H9 (cell line): ENCODE results near the gene COL23A1. TPM values are rescaled to one million over a fixed set of nuclear protein-coding genes. Genes with fewer than 3 reads are reported as not detected.

ENCODE experiments used
- DNase-seq: peaks from one replicate; pipeline ENCODE4 v3.0.0-alpha.2; 2017
- H2AFZ ChIP-seq: one replicate; pipeline ENCODE4 v1.6.1; 2013; ENCODE audit warnings: mild to moderate bottlenecking, low read length, control low read depth, moderate library complexity
- H2AK5ac ChIP-seq: 2 replicates; pipeline ENCODE4 v1.6.1; 2013; ENCODE audit warnings: low read length, control low read depth, mixed read lengths; ENCODE audit not compliant: insufficient read length
- H2BK120ac ChIP-seq: one replicate; pipeline ENCODE4 v1.6.1; 2013; ENCODE audit warnings: low read depth, mild to moderate bottlenecking, low read length, control low read depth, inconsistent platforms; ENCODE audit not compliant: poor library complexity, severe bottlenecking
- H2BK12ac ChIP-seq: 2 replicates; pipeline ENCODE4 v1.6.1; 2013; ENCODE audit warnings: low read length, control low read depth, mixed read lengths, low read depth; ENCODE audit not compliant: insufficient read length
- H2BK15ac ChIP-seq: 2 replicates; pipeline ENCODE4 v1.6.1; 2013; ENCODE audit warnings: low read depth, low read length, control low read depth
- H2BK20ac ChIP-seq: one replicate; pipeline ENCODE4 v1.6.1; 2013; ENCODE audit warnings: low read depth, mild to moderate bottlenecking, low read length, control low read depth, inconsistent platforms; ENCODE audit not compliant: poor library complexity, severe bottlenecking
- H2BK5ac ChIP-seq: 2 replicates; pipeline ENCODE4 v1.6.1; 2013; ENCODE audit warnings: low read length, control low read depth, mixed read lengths; ENCODE audit not compliant: insufficient read length
- H3K14ac ChIP-seq: 2 replicates; pipeline ENCODE4 v1.6.1; 2013; ENCODE audit warnings: low read length, control low read depth; ENCODE audit not compliant: insufficient read depth
- H3K18ac ChIP-seq: 2 replicates; pipeline ENCODE4 v1.6.1; 2013; ENCODE audit warnings: low read depth, mild to moderate bottlenecking, mixed read lengths, low read length, control low read depth; ENCODE audit not compliant: insufficient read length
- H3K23ac ChIP-seq: 2 replicates; pipeline ENCODE4 v1.6.1; 2013; ENCODE audit warnings: low read length, control low read depth, mixed read lengths, low read depth; ENCODE audit not compliant: insufficient read length
- H3K23me2 ChIP-seq: 2 replicates; pipeline ENCODE4 v1.6.1; 2013; ENCODE audit warnings: low read depth, mild to moderate bottlenecking, mixed read lengths, low read length, control low read depth; ENCODE audit not compliant: insufficient read length, poor library complexity, severe bottlenecking
- H3K27ac ChIP-seq: 2 replicates; pipeline ENCODE4 v1.5.1; 2013; ENCODE audit warnings: low read length, control low read depth, mixed read lengths, low read depth; ENCODE audit not compliant: insufficient read length
- H3K27me3 ChIP-seq: 2 replicates; pipeline ENCODE4 v1.6.1; 2013; ENCODE audit warnings: low read length, control low read depth, inconsistent platforms; ENCODE audit not compliant: insufficient read depth
- H3K4ac ChIP-seq: 2 replicates; pipeline ENCODE4 v1.6.1; 2013; ENCODE audit warnings: low read depth, mild to moderate bottlenecking, control low read depth, inconsistent platforms, low read length, moderate library complexity
- H3K4me1 ChIP-seq: 2 replicates; pipeline ENCODE4 v1.6.1; 2013; ENCODE audit warnings: low read length, control low read depth, inconsistent platforms; ENCODE audit not compliant: insufficient read depth
- H3K4me2 ChIP-seq: 2 replicates; pipeline ENCODE4 v1.6.1; 2013; ENCODE audit warnings: low read length, control low read depth, mixed read lengths; ENCODE audit not compliant: insufficient read length, insufficient read depth
- H3K56ac ChIP-seq: 2 replicates; pipeline ENCODE4 v1.6.1; 2013; ENCODE audit warnings: low read depth, mild to moderate bottlenecking, mixed read lengths, low read length, control low read depth; ENCODE audit not compliant: insufficient read length
- H3K79me1 ChIP-seq: 2 replicates; pipeline ENCODE4 v1.6.1; 2013; ENCODE audit warnings: low read depth, mild to moderate bottlenecking, moderate library complexity, low read length, control low read depth, inconsistent platforms; ENCODE audit not compliant: insufficient read depth, poor library complexity, severe bottlenecking
- H3K79me2 ChIP-seq: 2 replicates; pipeline ENCODE4 v1.6.1; 2013; ENCODE audit warnings: low read length, control low read depth, inconsistent platforms; ENCODE audit not compliant: insufficient read depth
- H3K9ac ChIP-seq: 2 replicates; pipeline ENCODE4 v1.6.1; 2013; ENCODE audit warnings: low read length, control low read depth, mixed read lengths; ENCODE audit not compliant: insufficient read length; ENCODE audit errors: extremely low read depth
- H3K9me3 ChIP-seq: one replicate; pipeline ENCODE4 v1.6.1; 2013; ENCODE audit warnings: low read depth, low read length, inconsistent platforms; ENCODE audit not compliant: control insufficient read depth
- H3T11ph ChIP-seq: one replicate; pipeline ENCODE4 v1.6.1; 2013; ENCODE audit warnings: mild to moderate bottlenecking, low read length, control low read depth, inconsistent platforms
- H4K20me1 ChIP-seq: one replicate; pipeline ENCODE4 v1.6.1; 2013; ENCODE audit not compliant: control insufficient read depth, insufficient read length, insufficient read depth
- H4K5ac ChIP-seq: 2 replicates; pipeline ENCODE4 v1.6.1; 2013; ENCODE audit warnings: low read depth, mild to moderate bottlenecking, mixed read lengths, low read length, control low read depth; ENCODE audit not compliant: insufficient read length
- H4K8ac ChIP-seq: replicated peaks from 2 replicates; pipeline ENCODE4 v1.6.1; 2013; ENCODE audit warnings: low read length, control low read depth, mixed read lengths, low read depth; ENCODE audit not compliant: insufficient read length
- H4K91ac ChIP-seq: 2 replicates; pipeline ENCODE4 v1.6.1; 2013; ENCODE audit warnings: low read depth, mild to moderate bottlenecking, moderate library complexity, mixed read lengths, low read length, control low read depth; ENCODE audit not compliant: insufficient read length
- H3K27ac Mint-ChIP-seq, 3 experiments: 2 replicates in 2 of 3; 3 replicates in 1 of 3; pipeline ENCODE4 v1.8.0; 2020 to 2021; ENCODE audit warnings: mixed read lengths in 3 of 3, mild to moderate bottlenecking in 1 of 3, moderate library complexity in 1 of 3
- H3K27me3 Mint-ChIP-seq: 2 replicates; pipeline ENCODE4 v1.8.0; 2021; ENCODE audit warnings: low read depth, mild to moderate bottlenecking, moderate library complexity, mixed read lengths
- H3K36me3 Mint-ChIP-seq, 3 experiments: 2 replicates in 2 of 3; 3 replicates in 1 of 3; pipeline ENCODE4 v1.8.0; 2020 to 2021; ENCODE audit warnings: low read depth in 3 of 3, mixed read lengths in 3 of 3; ENCODE audit not compliant: insufficient read depth in 1 of 3
- H3K4me1 Mint-ChIP-seq, 2 experiments: 2 replicates each; pipeline ENCODE4 v1.8.0; 2020; ENCODE audit warnings: mixed read lengths in 2 of 2
- H3K4me3 Mint-ChIP-seq, 2 experiments: 2 replicates in 1 of 2; 3 replicates in 1 of 2; pipeline ENCODE4 v1.8.0; 2020 to 2021; ENCODE audit warnings: mild to moderate bottlenecking in 2 of 2, mixed read lengths in 2 of 2, moderate library complexity in 1 of 2
- H3K9me3 Mint-ChIP-seq, 2 experiments: 2 replicates in 1 of 2; 3 replicates in 1 of 2; pipeline ENCODE4 v1.8.0; 2020; ENCODE audit warnings: mild to moderate bottlenecking in 2 of 2, mixed read lengths in 2 of 2, moderate library complexity in 1 of 2
- CTCF ChIP-seq: fragments of 200-600 bp; sonication (generic); conservative IDR thresholded peaks from 3 replicates; pipeline ENCODE4 v1.8.0; 2021; ENCODE audit warnings: antibody characterized with exemption, mild to moderate bottlenecking
- WGBS: extraction: QIAGEN DNeasy Blood & Tissue Kit; methylation state at CpG from one replicate; pipeline ENCODE4 v1.1.7; 2013; ENCODE audit warnings: missing lambda C conversion rate, low lambda C conversion rate, mixed read lengths; ENCODE audit not compliant: insufficient read length; ENCODE audit errors: extremely low coverage; 5-methylcytosine and 5-hydroxymethylcytosine counted together
- total RNA-seq: library from RNA; stranded (reverse); gene quantifications from 2 replicates; pipeline ENCODE4 v1.2.1, GENCODE V29; 2021

COL23A1 gene
- total RNA-seq, 1 experiment from 2014 or later: 2.6 TPM

DNA sequence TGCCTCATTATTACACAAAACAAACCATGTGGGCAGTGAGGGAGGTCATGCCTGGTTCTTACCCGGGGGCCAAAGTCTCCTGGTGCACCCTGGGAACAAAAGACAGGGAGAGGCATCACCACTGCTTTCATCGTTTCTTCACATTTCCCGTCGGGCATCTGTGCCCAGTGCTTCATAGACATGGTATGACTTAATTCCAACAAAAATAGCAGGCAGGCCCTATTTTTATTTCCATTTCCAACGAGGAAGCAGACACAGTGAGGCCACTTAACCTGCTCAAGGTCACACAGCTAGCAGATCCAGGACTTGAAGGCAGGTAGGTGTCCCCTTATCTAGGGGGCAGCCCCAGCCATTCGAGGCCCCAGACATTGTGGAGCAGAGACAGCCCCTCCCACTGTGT is 322.9 kb downstream of the COL23A1 start:
- Histone ChIP-seq H3K4ac (no peak overlapping the region), H2AK5ac (no peak overlapping the region), H4K91ac (no peak overlapping the region), H4K8ac (no peak overlapping the region), H3K79me1 (no peaks in the 10 kb centered on the region), H3T11ph (no peak overlapping the region), H3K9ac (no peak overlapping the region), H2BK20ac (no peak overlapping the region), H2BK12ac (no peak overlapping the region), H3K27ac (no peak overlapping the region), H3K23me2 (no peaks in the 10 kb centered on the region), H3K18ac (no peak overlapping the region), H3K4me2 (no peak overlapping the region), H2BK15ac (no peak overlapping the region), H3K23ac (no peak overlapping the region), H2AFZ (no peak overlapping the region), H3K14ac (no peak overlapping the region), H2BK120ac (no peak overlapping the region), H3K4me1 (no peaks in the 10 kb centered on the region), H3K27me3 (no peaks in the 10 kb centered on the region; the same call in 1 of the 2 replicates), H3K9me3 (no peaks in the 10 kb centered on the region), H3K79me2 (no peaks in the 10 kb centered on the region), H4K20me1 (no peaks in the 10 kb centered on the region), H2BK5ac (no peak overlapping the region), H3K56ac (no peak overlapping the region), H4K5ac (no peak overlapping the region)
- no peaks in the 10 kb centered on the region for H3K4me1 Mint-ChIP-seq
- no peaks in the 10 kb centered on the region; a peak in 1 of 7 replicates for H3K36me3 Mint-ChIP-seq
- no CpG with 5 or more reads among the region's 6 CpGs for WGBS
- DNase-seq: no peak
- H3K27ac Mint-ChIP-seq: no peak overlapping the region
- H3K4me3 Mint-ChIP-seq: no peak overlapping the region
- no peak for TF ChIP-seq CTCF
- H3K9me3 Mint-ChIP-seq: peaks cover 0 to 3% of the 10 kb centered on the region in 2 experiments; a peak in 2 of 5 replicates
- H3K27me3 Mint-ChIP-seq: peaks cover 9% of the 10 kb centered on the region
